OCI-LY3 (cell line): ENCODE measurements around the gene PKD1L1.
"Not testable (repeated sequence)": the region's sequence is repeated elsewhere in the genome, so short reads cannot be mapped to it uniquely, and the experiment has no call there.

Experiments used
- H2AFZ ChIP-seq: fragments of 200-600, 300-600 bp; shearing (Covaris generic); 2 replicates; pipeline ENCODE4 v1.6.0; 2014; ENCODE audit warnings: antibody characterized with exemption, low read depth, low read length
- H3K27ac ChIP-seq: fragments of 200-600, 300-600 bp; sonication (generic); 2 replicates; pipeline ENCODE4 v1.5.1; 2014; ENCODE audit warnings: mild to moderate bottlenecking, low read length, moderate library complexity, mixed read lengths
- H3K27me3 ChIP-seq: fragments of 200-600, 300-600 bp; sonication (generic); 2 replicates; pipeline ENCODE4 v1.6.1; 2014; ENCODE audit warnings: low read depth, low read length, mixed read lengths
- H3K36me3 ChIP-seq: fragments of 200-600, 300-600 bp; sonication (generic); replicated peaks from 2 replicates; pipeline ENCODE3; 2014; ENCODE audit warnings: low read depth, low read length, mixed read lengths
- H3K4me1 ChIP-seq: fragments of 300-600, 200-600 bp; sonication (generic); 2 replicates; pipeline ENCODE4 v1.6.1; 2014; ENCODE audit warnings: low read length, mixed read lengths
- H3K4me2 ChIP-seq: fragments of 200-600, 300-600 bp; sonication (generic); 2 replicates; pipeline ENCODE4 v1.6.1; 2014; ENCODE audit warnings: low read length, mixed read lengths
- H3K4me3 ChIP-seq: fragments of 300-600, 200-600 bp; sonication (generic); 2 replicates; pipeline ENCODE4 v1.5.1; 2014; ENCODE audit warnings: antibody characterized with exemption, mild to moderate bottlenecking, low read length, moderate library complexity
- H3K79me2 ChIP-seq: fragments of 300-600, 200-600 bp; shearing (Covaris generic); 2 replicates; pipeline ENCODE4 v1.6.1; 2014; ENCODE audit warnings: mild to moderate bottlenecking, low read length, mixed read lengths
- H3K9ac ChIP-seq: fragments of 300-600, 200-600 bp; shearing (Covaris generic); 2 replicates; pipeline ENCODE4 v1.6.0; 2014; ENCODE audit warnings: mild to moderate bottlenecking, low read length, moderate library complexity
- H3K9me3 ChIP-seq: fragments of 200-600, 300-600 bp; shearing (Covaris generic); 2 replicates; pipeline ENCODE4 v1.6.1; 2014; ENCODE audit warnings: low read length, mixed read lengths; ENCODE audit not compliant: insufficient read depth
- H4K20me1 ChIP-seq: fragments of 200-600, 300-600 bp; sonication (generic); 2 replicates; pipeline ENCODE4 v1.6.1; 2016; ENCODE audit warnings: low read length, mixed read lengths; ENCODE audit not compliant: insufficient read depth
- CTCF ChIP-seq: fragments of 200-600, 300-600 bp; sonication (generic); IDR thresholded peaks from 2 replicates; pipeline ENCODE4 v1.5.1; 2014; ENCODE audit warnings: antibody characterized with exemption, low read length, low read depth
- EZH2phosphoT487 ChIP-seq: fragments of 200-600 bp; shearing (Covaris generic); IDR thresholded peaks from 2 replicates; pipeline ENCODE4 v1.6.1; 2018; ENCODE audit warnings: antibody characterized with exemption, mixed run types, low read depth

PKD1L1 gene

DNA sequence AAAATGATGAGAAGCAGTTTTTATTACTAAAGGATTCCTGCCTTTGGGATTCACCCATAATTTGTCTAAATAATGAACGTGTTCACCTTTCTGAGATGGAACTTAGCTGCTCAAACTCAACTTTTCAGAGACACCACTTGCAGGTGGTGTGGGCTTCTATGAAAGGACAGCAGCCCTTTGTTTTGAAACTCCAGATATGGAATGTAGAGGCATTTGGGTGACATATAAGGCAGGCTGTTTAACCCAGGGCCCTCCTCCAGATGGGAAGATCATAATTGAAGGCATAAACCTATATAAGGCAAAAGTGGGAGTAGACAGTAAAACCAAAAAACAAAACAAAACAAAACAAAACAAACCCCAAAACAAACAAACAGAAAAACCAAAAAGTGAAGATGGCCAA, 43.0 kb upstream of the PKD1L1 start:
- Histone ChIP-seq H3K79me2 (no peaks in the 10 kb centered on the region), H3K9ac (peak overlapping the region; percentile 36; the same call in 1 of the 2 replicates), H3K27me3 (peaks cover 5% of the 10 kb centered on the region; the same call in 1 of the 2 replicates), H3K4me3 (peak overlapping the region; percentile 74), H4K20me1 (no peaks in the 10 kb centered on the region), H3K27ac (no peak overlapping the region), H3K9me3 (no peaks in the 10 kb centered on the region), H3K36me3 (no peaks in the 10 kb centered on the region), H3K4me1 (peaks cover 5% of the 10 kb centered on the region; the same call in 1 of the 2 replicates), H2AFZ (peak overlapping the region; percentile 54), H3K4me2 (peak overlapping the region; percentile 67)
- TF ChIP-seq CTCF (no peak), EZH2phosphoT487 (no peak)

DNA sequence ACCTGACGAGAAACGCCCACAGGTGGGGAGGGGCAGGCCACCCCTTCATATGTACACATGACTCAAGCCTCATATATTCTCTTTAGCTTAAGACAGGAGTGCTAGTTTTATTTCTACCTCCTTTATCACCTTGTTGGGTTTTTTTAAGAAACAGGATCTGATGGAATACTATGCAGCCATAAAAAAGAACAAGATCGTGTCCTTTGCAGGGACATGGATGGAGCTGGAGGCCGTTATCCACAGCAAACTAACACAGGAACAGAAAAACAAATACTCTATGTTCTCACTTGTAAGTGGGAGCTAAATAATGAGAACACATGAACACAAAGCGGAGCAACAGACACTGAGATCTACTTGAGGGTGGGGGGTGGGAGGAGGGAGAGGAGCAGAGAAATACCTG, 42.3 kb upstream of the PKD1L1 start:
- Histone ChIP-seq H3K27me3 (peaks cover 5% of the 10 kb centered on the region; the same call in 1 of the 2 replicates), H3K9me3 (no peaks in the 10 kb centered on the region), H3K9ac (no peak overlapping the region), H3K79me2 (no peaks in the 10 kb centered on the region), H4K20me1 (no peaks in the 10 kb centered on the region), H3K4me3 (no peak overlapping the region), H2AFZ (no peak overlapping the region), H3K4me1 (peaks cover 5% of the 10 kb centered on the region; the same call in 1 of the 2 replicates), H3K4me2 (no peak overlapping the region), H3K27ac (no peak overlapping the region), H3K36me3 (no peaks in the 10 kb centered on the region)
- TF ChIP-seq EZH2phosphoT487, result no peak
- no peak for TF ChIP-seq CTCF

- H3K79me2 ChIP-seq, H3K9ac ChIP-seq, H3K36me3 ChIP-seq, H3K4me3 ChIP-seq, H3K4me1 ChIP-seq, H3K4me2 ChIP-seq, H3K27me3 ChIP-seq, H2AFZ ChIP-seq, H3K27ac ChIP-seq, H3K9me3 ChIP-seq, H4K20me1 ChIP-seq: not testable (repeated sequence)
Measured at GRCh38 chr7:47989607-47990400, 41.5 kb upstream of the PKD1L1 start.

DNA sequence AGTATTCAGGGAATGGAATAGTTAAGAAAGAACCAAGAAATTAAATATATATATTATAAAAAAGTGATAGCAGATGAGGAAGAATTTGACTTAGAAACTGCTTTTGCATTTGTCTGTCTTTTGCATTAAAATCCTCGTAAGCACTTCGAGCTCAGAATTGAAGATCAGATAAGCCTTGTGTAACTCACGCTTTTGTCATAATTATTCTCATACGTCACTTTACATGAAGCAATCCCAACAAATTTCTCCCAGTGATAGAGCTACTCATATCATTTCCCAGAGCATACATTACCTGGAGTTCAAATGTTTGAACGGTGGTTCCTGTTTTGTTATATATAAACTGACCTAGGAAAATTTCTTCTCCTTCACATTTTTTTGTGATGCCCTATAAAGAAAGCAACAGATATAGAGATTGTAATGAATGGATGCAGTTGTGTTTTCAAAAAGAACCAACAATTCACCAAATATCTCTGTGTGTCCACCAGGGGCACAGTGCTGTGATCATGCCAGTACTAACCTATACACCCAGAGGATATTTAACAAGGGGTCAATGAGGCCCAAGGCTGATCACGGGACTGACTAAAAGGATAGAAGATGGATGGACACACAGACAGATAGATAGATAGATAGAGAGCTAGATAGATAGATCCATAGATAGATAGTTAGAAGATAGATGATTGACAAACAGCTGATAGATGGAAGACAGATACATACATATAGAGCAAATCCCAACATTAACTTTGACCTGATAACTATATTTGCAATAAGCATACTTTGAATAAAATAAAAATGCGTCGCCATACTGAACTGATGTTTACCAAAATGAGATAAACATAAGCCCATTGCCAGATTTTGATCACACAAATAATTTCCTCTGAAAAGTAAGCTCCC, 40.5 kb upstream of the PKD1L1 start:
- Histone ChIP-seq H2AFZ (no peak overlapping the region), H4K20me1 (no peaks in the 10 kb centered on the region)

More for the DNA sequence above, 40.5 kb upstream of the PKD1L1 start:
- H3K4me2 ChIP-seq, result no peak overlapping the region
- TF ChIP-seq CTCF (peak; percentile 42), EZH2phosphoT487 (no peak)
- no peaks in the 10 kb centered on the region for H3K36me3 ChIP-seq
- H3K79me2 ChIP-seq, result no peaks in the 10 kb centered on the region
- no peaks in the 10 kb centered on the region for H3K9me3 ChIP-seq
- H3K4me1 ChIP-seq, result peaks cover 5% of the 10 kb centered on the region; the same call in 1 of the 2 replicates
- no peak overlapping the region for H3K27ac ChIP-seq
- H3K27me3 ChIP-seq, result peaks cover 5% of the 10 kb centered on the region; the same call in 1 of the 2 replicates
- H3K4me3 ChIP-seq, result no peak overlapping the region
- H3K9ac ChIP-seq, result no peak overlapping the region
